HEK293T (cell line): ENCODE data around the gene IFT81.

ENCODE experiments used
- CTCF ChIA-PET: fragments of 350-600 bp; formaldehyde crosslinking; extraction: SDS; loops from one replicate; lab custom pipeline; 2021; ENCODE audit warnings: antibody characterized with exemption, inconsistent platforms; lab: Yijun Ruan, JAX
- POLR2A ChIA-PET: fragments of 350-600 bp; formaldehyde crosslinking; extraction: SDS; loops from one replicate; lab custom pipeline; 2020; ENCODE audit warnings: antibody characterized with exemption, inconsistent platforms; lab: Yijun Ruan, JAX
- DNase-seq: peaks from one replicate; pipeline ENCODE4 v3.0.0; 2012; ENCODE audit warnings: mixed read lengths; ENCODE audit errors: extremely low spot score
- ARNT ChIP-seq: fragments of 450-650 bp; IDR thresholded peaks from 2 replicates; pipeline ENCODE4 v1.6.1; 2017; ENCODE audit warnings: mild to moderate bottlenecking
- BHLHE40 ChIP-seq: fragments of 450-650 bp; IDR thresholded peaks from 2 replicates; pipeline ENCODE4 v1.6.1; 2016; ENCODE audit warnings: mild to moderate bottlenecking, moderate library complexity, borderline replicate concordance
- CTBP1 ChIP-seq: fragments of 450-650 bp; IDR thresholded peaks from 2 replicates; pipeline ENCODE4 v1.6.1; 2016; ENCODE audit warnings: borderline replicate concordance
- ELF4 ChIP-seq: fragments of 450-650 bp; IDR thresholded peaks from 2 replicates; pipeline ENCODE4 v1.6.1; 2017; ENCODE audit warnings: antibody characterized with exemption
- FOXA1 ChIP-seq: fragments of 450-650 bp; IDR thresholded peaks from 2 replicates; pipeline ENCODE4 v1.6.1; 2016; ENCODE audit warnings: mild to moderate bottlenecking
- FOXK2 ChIP-seq: fragments of 450-650 bp; IDR thresholded peaks from 2 replicates; pipeline ENCODE4 v1.6.1; 2016; ENCODE audit warnings: mild to moderate bottlenecking
- FOXM1 ChIP-seq: fragments of 450-650 bp; IDR thresholded peaks from 2 replicates; pipeline ENCODE4 v1.6.1; 2017; ENCODE audit warnings: mild to moderate bottlenecking, borderline replicate concordance
- HDGF ChIP-seq: fragments of 450-650 bp; IDR thresholded peaks from 2 replicates; pipeline ENCODE4 v1.6.1; 2017; ENCODE audit warnings: antibody characterized with exemption, borderline replicate concordance
- L3MBTL2 ChIP-seq: fragments of 450-650 bp; conservative IDR thresholded peaks from 2 replicates; pipeline ENCODE4 v1.6.1; 2016; ENCODE audit warnings: mild to moderate bottlenecking
- LEF1 ChIP-seq: fragments of 450-650 bp; IDR thresholded peaks from 2 replicates; pipeline ENCODE4 v1.6.1; 2017; ENCODE audit warnings: mild to moderate bottlenecking, borderline replicate concordance
- NFRKB ChIP-seq: fragments of 450-650 bp; IDR thresholded peaks from 2 replicates; pipeline ENCODE4 v1.6.1; 2016; ENCODE audit warnings: mild to moderate bottlenecking, moderate library complexity
- SP1 ChIP-seq: fragments of 450-650 bp; IDR thresholded peaks from 2 replicates; pipeline ENCODE4 v1.6.1; 2017
- SUZ12 ChIP-seq: fragments of 450-650 bp; IDR thresholded peaks from 2 replicates; pipeline ENCODE4 v1.6.1; 2016; ENCODE audit warnings: mild to moderate bottlenecking
- TARDBP ChIP-seq: fragments of 450-650 bp; IDR thresholded peaks from 2 replicates; pipeline ENCODE4 v1.6.1; 2016
- ZNF384 ChIP-seq: fragments of 450-650 bp; IDR thresholded peaks from 2 replicates; pipeline ENCODE4 v1.6.1; 2016

The IFT81 gene

DNA sequence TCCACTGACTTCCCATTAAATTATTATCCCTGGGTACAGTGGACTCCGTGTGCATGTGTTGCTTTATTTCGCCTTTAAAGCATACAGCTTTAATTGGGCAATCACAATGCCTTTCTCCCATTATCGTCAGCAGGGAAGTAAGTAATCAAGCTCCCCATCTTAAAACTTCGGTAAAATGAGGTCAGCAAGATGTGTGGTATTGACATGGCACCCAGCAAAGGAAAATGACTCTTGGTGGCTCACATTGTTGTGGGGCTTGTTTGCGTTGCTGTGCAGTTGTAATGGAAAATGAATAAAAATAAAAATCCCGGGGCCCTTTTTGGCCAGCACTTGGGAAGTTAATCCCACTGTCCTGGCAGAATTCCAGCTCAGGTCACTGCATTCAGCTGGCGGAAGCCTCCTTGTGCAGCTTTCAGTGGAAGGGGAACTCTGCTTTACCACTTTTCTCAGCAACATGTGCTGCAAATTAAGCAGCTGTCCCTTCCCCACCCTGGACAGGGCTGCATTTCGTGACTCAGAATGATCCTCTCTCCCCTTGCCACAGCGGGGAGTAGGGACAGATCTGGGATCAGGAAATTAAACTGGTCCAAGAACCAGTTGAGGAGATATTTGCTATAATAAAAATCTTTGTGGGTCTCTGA is 142.9 kb downstream of the IFT81 start:
- DNase-seq: no peak
- no peak for TF ChIP-seq SP1
- TF ChIP-seq HDGF: no peak
- TF ChIP-seq CTBP1: no peak
- TF ChIP-seq ELF4: no peak
- TF ChIP-seq LEF1: no peak
- TF ChIP-seq FOXM1: no peak
- TF ChIP-seq ARNT: no peak
- no peak for TF ChIP-seq FOXA1
- TF ChIP-seq TARDBP: no peak
- no peak for TF ChIP-seq NFRKB
- no peak for TF ChIP-seq L3MBTL2
- TF ChIP-seq ZNF384: no peak
- no peak for TF ChIP-seq SUZ12
- TF ChIP-seq FOXK2: no peak
- TF ChIP-seq BHLHE40: no peak
- ChIA-PET POLR2A (interaction anchor here (1.0 to 2.9 kb wide), 3 partner anchors 11 to 201 kb away, joined by 4 to 18 read pairs (median 4); partner anchors contain the start of genes ATP2A2, FAM216A and GPN3), CTCF (interaction anchor here (0.5 kb wide), 1 partner anchor 11 kb away, joined by 3 read pairs; no protein-coding TSS in a partner anchor)
